ENCODE data around the gene TUBGCP3. TPM values are rescaled to one million over a fixed set of nuclear protein-coding genes. Genes with fewer than 3 reads are reported as not detected.
"Not testable (repeated sequence)": the region's sequence is repeated elsewhere in the genome, so short reads cannot be mapped to it uniquely, and the experiment has no call there.

TUBGCP3 gene
- total RNA-seq, 2 donors from 2014 or later, result 53.9 to 59.6 TPM

DNA sequence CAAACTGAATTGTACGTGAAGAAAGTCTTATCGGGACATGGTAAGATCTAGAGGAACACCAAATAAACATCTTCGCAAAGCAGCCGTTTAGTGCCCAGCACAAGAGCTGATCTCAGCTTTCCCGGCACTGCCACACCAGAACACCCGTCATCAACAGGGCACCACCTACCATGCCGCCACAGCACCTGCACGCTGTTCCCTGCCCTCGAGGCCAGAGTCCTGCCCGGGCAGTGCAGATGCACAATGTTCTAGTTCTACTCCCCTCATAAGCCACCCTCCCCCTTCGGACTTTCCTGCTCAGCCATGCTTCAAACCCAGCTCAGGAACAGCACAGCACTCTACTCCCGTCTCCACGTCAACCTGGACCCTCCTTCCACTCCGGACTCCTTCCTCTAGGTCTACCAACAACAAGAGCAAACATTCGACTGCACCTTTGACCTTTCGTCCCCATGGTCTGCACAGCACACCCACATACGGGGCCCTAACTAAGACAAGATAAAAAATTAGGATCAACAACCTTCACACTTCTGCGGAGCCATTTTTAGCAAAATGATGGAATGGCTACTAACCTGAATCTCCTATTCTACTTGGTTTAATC, 25.1 kb downstream of the TUBGCP3 start:
- no peak for DNase-seq
- Mint-ChIP-seq H3K36me3 (ENCODE audit: insufficient read depth in 2 of 2) (peaks cover 3 to 23% of the 10 kb centered on the region in 2 donors), H3K27me3 (ENCODE audit: low read depth) (no peaks in the 10 kb centered on the region), H3K4me1 (ENCODE audit: low read depth) (peaks cover 4% of the 10 kb centered on the region), H3K27ac (peak overlapping the region; percentile 57), H3K9me3 (no peaks in the 10 kb centered on the region), H3K4me3 (no peak overlapping the region)
- no peak for ATAC-seq (replicated peaks in 1 of 2)

DNA sequence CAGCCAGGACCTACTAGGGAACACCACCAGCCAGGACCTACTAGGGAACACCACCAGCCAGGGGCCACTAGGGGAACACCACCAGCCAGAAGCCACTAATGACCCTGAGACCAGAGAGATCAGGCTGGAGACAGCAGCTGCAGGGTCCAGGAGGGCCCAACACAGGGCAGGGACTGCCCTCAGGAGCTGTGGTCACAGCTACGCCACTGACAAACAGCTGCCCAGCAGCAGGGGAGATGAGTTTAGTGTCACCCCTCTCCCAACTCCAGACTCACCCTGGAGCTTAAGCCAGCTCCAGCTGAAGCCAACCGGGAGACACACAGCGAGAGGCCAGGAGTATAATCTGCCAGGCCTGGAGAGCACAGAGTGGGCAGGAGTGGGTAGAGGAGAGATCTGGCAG, 25.7 kb downstream of the TUBGCP3 start:
- no peak for ATAC-seq (replicated peaks in 1 of 2)
- H3K4me1 Mint-ChIP-seq (ENCODE audit: low read depth), result peaks cover 4% of the 10 kb centered on the region
- H3K4me3 Mint-ChIP-seq, result no peak overlapping the region
- H3K9me3 Mint-ChIP-seq, result no peaks in the 10 kb centered on the region
- H3K27me3 Mint-ChIP-seq (ENCODE audit: low read depth), result no peaks in the 10 kb centered on the region
- peaks cover 3 to 25% of the 10 kb centered on the region in 2 donors for H3K36me3 Mint-ChIP-seq (ENCODE audit: insufficient read depth in 2 of 2)
- DNase-seq, result no peak
- H3K27ac Mint-ChIP-seq, result no peak overlapping the region

- peaks cover 3 to 22% of the 10 kb centered on the region in 2 donors for H3K36me3 Mint-ChIP-seq (ENCODE audit: insufficient read depth in 2 of 2)
- H3K9me3 Mint-ChIP-seq, result no peaks in the 10 kb centered on the region
- H3K27ac Mint-ChIP-seq, result no peak overlapping the region
- DNase-seq (no peak), ATAC-seq (replicated peaks in 1 of 2) (no peak)
- peaks cover 4% of the 10 kb centered on the region for H3K4me1 Mint-ChIP-seq (ENCODE audit: low read depth)
- no peaks in the 10 kb centered on the region for H3K27me3 Mint-ChIP-seq (ENCODE audit: low read depth)
- H3K4me3 Mint-ChIP-seq, result no peak overlapping the region
Observed at GRCh38 chr13:112561478-112561877, 26.5 kb downstream of the TUBGCP3 start.

DNA sequence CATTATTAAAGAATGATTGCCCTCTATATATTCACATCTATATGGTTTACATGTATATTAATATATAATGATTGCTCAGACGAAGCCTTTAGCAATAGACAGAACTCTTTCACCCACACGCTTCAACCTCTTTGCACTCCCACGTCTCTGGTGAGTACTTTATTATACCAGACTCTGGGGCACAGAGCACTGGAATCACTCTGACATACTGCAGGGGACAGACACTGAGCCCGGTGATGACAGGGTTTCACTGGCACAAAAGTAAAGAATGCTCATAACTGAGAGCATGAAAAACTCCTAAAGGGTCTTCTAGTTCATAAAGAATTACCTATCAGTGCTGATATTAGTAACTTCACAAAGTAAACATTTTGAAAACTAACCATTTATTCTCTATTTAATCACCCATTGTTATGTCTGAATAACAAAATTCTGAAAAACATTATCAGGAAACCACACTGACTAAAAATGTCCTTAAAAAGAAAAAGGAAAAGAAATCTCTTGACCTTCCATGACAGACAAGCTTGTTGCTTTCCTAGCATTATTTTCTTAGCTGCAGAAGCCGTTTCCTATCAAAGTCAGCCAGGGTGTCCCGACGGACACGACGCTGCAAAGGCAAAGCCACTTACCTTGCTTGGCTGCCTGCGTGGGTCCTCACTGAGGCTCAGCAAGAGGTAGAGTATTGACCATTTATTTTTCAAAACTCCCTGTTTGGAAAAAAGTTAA, 29.1 kb downstream of the TUBGCP3 start:
- H3K4me3 Mint-ChIP-seq, result no peak overlapping the region
- H3K4me1 Mint-ChIP-seq (ENCODE audit: low read depth), result peaks cover 4% of the 10 kb centered on the region
- no peaks in the 10 kb centered on the region for H3K27me3 Mint-ChIP-seq (ENCODE audit: low read depth)
- H3K9me3 Mint-ChIP-seq, result no peaks in the 10 kb centered on the region
- DNase-seq (no peak), ATAC-seq (replicated peaks in 1 of 2) (no peak)
- peaks cover 2 to 34% of the 10 kb centered on the region in 2 donors for H3K36me3 Mint-ChIP-seq (ENCODE audit: insufficient read depth in 2 of 2)
- no peak overlapping the region for H3K27ac Mint-ChIP-seq

- H3K9me3 Mint-ChIP-seq, result no peaks in the 10 kb centered on the region
- no peaks in the 10 kb centered on the region for H3K4me1 Mint-ChIP-seq (ENCODE audit: low read depth)
- H3K27ac Mint-ChIP-seq, result no peak overlapping the region
- H3K36me3 Mint-ChIP-seq (ENCODE audit: insufficient read depth in 2 of 2), result peaks cover 6 to 38% of the 10 kb centered on the region in 2 donors
- ATAC-seq (replicated peaks in 1 of 2) (no peak), DNase-seq (no peak)
- H3K4me3 Mint-ChIP-seq, result no peak overlapping the region
- H3K27me3 Mint-ChIP-seq (ENCODE audit: low read depth), result no peaks in the 10 kb centered on the region
Observed at GRCh38 chr13:112556600-112556999, 31.4 kb downstream of the TUBGCP3 start.

DNA sequence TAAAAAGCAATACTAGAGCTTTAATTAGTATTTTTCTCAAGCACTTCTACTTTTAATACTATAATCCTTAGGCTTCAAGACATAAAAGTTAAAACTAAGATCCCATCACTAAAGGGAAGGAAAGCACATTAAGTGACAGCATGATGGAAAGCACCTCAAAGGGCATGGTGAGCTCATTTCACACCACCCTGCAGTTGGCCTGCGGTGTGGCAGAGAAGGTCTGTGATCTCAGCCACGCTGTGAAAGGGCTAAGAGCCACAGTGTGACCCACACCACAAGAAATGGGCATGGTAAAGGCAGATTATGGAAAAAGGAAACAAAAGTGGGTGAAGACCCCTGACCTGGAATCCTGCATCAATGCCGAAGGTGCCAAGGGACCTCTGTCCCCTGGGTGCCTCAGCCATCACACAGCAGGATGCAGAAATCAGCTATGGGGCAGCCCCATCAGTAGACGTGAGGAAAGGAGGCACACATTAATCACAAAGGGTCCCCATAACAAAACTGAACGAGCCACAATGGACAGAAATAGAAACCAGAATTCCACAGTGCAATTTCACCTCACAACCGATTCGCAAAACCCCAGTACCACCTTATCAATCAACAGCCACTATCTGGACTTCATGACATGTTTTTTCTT, 33.6 kb downstream of the TUBGCP3 start:
- no peak overlapping the region for H3K27ac Mint-ChIP-seq
- H3K4me1 Mint-ChIP-seq (ENCODE audit: low read depth), result no peaks in the 10 kb centered on the region
- ATAC-seq (replicated peaks in 1 of 2) (no peak), DNase-seq (no peak)
- H3K9me3 Mint-ChIP-seq, result no peaks in the 10 kb centered on the region
- H3K36me3 Mint-ChIP-seq (ENCODE audit: insufficient read depth in 2 of 2), result peaks cover 9 to 46% of the 10 kb centered on the region in 2 donors
- H3K4me3 Mint-ChIP-seq, result no peak overlapping the region
- no peaks in the 10 kb centered on the region for H3K27me3 Mint-ChIP-seq (ENCODE audit: low read depth)

GRCh38 chr13:112548975-112549374, 39.0 kb downstream of the TUBGCP3 start:
- H3K27ac Mint-ChIP-seq; DNase-seq; H3K4me1 Mint-ChIP-seq (ENCODE audit: low read depth); H3K4me3 Mint-ChIP-seq; ATAC-seq (replicated peaks in 1 of 2); H3K27me3 Mint-ChIP-seq (ENCODE audit: low read depth); H3K9me3 Mint-ChIP-seq: not testable (repeated sequence)
- H3K36me3 Mint-ChIP-seq (ENCODE audit: insufficient read depth in 2 of 2), result peaks cover 18 to 48% of the 10 kb centered on the region in 2 donors

DNA sequence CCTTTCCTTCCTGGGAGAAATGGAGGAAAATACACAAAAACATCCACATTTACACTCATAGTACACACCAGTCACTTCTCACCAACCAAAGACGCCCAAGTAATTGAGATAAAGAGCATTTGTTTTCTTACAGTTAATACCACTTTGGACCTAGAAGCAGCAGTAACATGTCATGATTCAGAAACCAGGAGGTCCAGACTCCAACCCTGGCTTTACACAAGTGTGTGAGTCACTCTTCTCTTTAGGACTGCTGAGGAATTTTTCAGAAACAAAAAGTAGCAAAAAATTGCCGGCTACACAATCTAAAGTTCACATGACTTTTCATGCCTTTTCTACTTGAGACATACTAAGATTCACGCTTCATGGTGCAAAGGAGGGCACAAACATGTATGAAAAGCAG, 42.1 kb downstream of the TUBGCP3 start:
- Mint-ChIP-seq H3K27me3 (ENCODE audit: low read depth) (no peaks in the 10 kb centered on the region), H3K27ac (no peak overlapping the region), H3K36me3 (ENCODE audit: insufficient read depth in 2 of 2) (peaks cover 10 to 37% of the 10 kb centered on the region in 2 donors), H3K4me3 (no peak overlapping the region), H3K9me3 (no peaks in the 10 kb centered on the region), H3K4me1 (ENCODE audit: low read depth) (no peaks in the 10 kb centered on the region)
- DNase-seq (no peak), ATAC-seq (replicated peaks in 1 of 2) (no peak)

- DNase-seq (no peak), ATAC-seq (replicated peaks in 1 of 2) (peak; percentile 54 to 58)
- H3K4me3 Mint-ChIP-seq, result no peak overlapping the region
- peaks cover 0 to 2% of the 10 kb centered on the region in 2 donors for H3K9me3 Mint-ChIP-seq
- H3K4me1 Mint-ChIP-seq (ENCODE audit: low read depth), result peaks cover 5% of the 10 kb centered on the region
- no peak overlapping the region for H3K27ac Mint-ChIP-seq
- peaks cover 6 to 12% of the 10 kb centered on the region in 2 donors for H3K36me3 Mint-ChIP-seq (ENCODE audit: insufficient read depth in 2 of 2)
- H3K27me3 Mint-ChIP-seq (ENCODE audit: low read depth), result no peaks in the 10 kb centered on the region
Observed at GRCh38 chr13:112532837-112533745, 54.9 kb downstream of the TUBGCP3 start.

DNA sequence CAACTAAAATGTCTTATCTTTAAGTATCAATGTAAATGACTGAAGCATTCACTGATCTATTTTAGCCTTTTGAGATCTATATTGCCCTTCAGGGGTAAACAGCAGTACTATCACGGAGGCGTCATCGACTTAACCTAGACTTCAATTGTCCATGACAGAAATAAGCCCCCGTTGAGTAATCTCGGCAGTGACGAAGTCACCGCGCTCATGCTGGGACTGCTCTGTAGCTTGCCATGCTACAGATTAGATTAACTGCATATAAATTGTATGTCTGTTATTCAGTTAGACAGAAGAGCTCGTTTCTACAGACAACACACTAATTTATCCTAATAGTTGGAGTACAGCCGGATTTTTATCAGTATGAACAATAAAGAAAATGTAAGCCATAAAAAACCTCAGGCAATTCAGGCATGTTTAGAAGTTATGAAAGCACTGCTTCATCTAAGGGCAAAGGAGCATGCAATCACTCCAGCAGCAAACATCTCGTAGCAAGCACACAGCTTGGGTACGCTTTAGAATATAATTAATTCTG, 56.6 kb downstream of the TUBGCP3 start:
- ATAC-seq (replicated peaks in 1 of 2) (no peak), DNase-seq (no peak)
- peaks cover 0 to 5% of the 10 kb centered on the region in 2 donors for H3K36me3 Mint-ChIP-seq (ENCODE audit: insufficient read depth in 2 of 2)
- no peaks in the 10 kb centered on the region for H3K9me3 Mint-ChIP-seq
- H3K4me3 Mint-ChIP-seq, result no peak overlapping the region
- no peaks in the 10 kb centered on the region for H3K27me3 Mint-ChIP-seq (ENCODE audit: low read depth)
- peaks cover 5% of the 10 kb centered on the region for H3K4me1 Mint-ChIP-seq (ENCODE audit: low read depth)
- H3K27ac Mint-ChIP-seq, result no peak overlapping the region

DNA sequence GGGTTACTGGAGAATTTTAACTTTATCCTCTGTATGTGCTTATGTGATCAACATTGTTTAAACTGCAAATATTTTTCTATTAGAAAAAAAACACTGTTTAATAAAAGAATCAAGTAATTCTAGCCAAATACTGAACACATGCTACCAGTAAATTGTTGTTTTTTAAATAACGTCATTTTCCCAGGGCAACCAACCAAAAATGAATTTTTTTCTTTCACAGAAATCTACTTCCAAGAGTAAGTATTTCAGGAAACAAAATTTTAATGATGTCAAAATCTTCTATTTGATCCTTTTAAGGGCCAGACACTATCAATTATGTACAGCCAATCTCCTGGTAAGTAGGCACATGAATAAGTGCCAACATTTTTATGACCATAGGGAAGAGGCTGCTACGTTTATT, 57.1 kb downstream of the TUBGCP3 start:
- Mint-ChIP-seq H3K36me3 (ENCODE audit: insufficient read depth in 2 of 2) (peaks cover 0 to 1% of the 10 kb centered on the region in 2 donors), H3K4me1 (ENCODE audit: low read depth) (peaks cover 5% of the 10 kb centered on the region), H3K9me3 (no peaks in the 10 kb centered on the region), H3K27ac (no peak overlapping the region), H3K4me3 (no peak overlapping the region), H3K27me3 (ENCODE audit: low read depth) (no peaks in the 10 kb centered on the region)
- ATAC-seq (replicated peaks in 1 of 2) (no peak), DNase-seq (no peak)

- Mint-ChIP-seq H3K27ac (no peak overlapping the region), H3K4me3 (no peak overlapping the region), H3K4me1 (ENCODE audit: low read depth) (peaks cover 5% of the 10 kb centered on the region), H3K36me3 (ENCODE audit: insufficient read depth in 2 of 2) (no peaks in the 10 kb centered on the region), H3K9me3 (no peaks in the 10 kb centered on the region), H3K27me3 (ENCODE audit: low read depth) (no peaks in the 10 kb centered on the region)
- no peak for DNase-seq
- ATAC-seq (replicated peaks in 1 of 2), result no peak
Observed at GRCh38 chr13:112529216-112529615, 58.7 kb downstream of the TUBGCP3 start.

Data from activated T-cell treated with anti-CD3 and anti-CD28 coated beads, Interleukin-2, amount 50 U/mL, for 72 hours (primary cell).